Loucy (cell line): ENCODE measurements around the gene DRD3.

Source experiments
- H2AFZ ChIP-seq: fragments of 200-600 bp; sonication (generic); 2 replicates; pipeline ENCODE4 v1.6.0; 2016; ENCODE audit warnings: antibody characterized with exemption, mild to moderate bottlenecking, low read length, moderate library complexity
- H3F3A ChIP-seq: fragments of 200-600 bp; 2 replicates; pipeline ENCODE4 v1.6.0; 2016; ENCODE audit warnings: antibody characterized with exemption, low read depth, mild to moderate bottlenecking
- H3K27me3 ChIP-seq: fragments of 200-600 bp; sonication (generic); 2 replicates; pipeline ENCODE4 v1.6.1; 2014; ENCODE audit warnings: low read length, mild to moderate bottlenecking; ENCODE audit not compliant: insufficient read depth, poor library complexity, severe bottlenecking
- H3K36me3 ChIP-seq: fragments of 200-600 bp; sonication (generic); 2 replicates; pipeline ENCODE4 v1.6.1; 2016; ENCODE audit warnings: low read length; ENCODE audit not compliant: insufficient read depth
- H3K4me1 ChIP-seq: fragments of 200-600 bp; sonication (generic); 2 replicates; pipeline ENCODE4 v1.5.1; 2014; ENCODE audit warnings: low read length, mild to moderate bottlenecking; ENCODE audit not compliant: insufficient read depth, poor library complexity, severe bottlenecking
- H3K4me2 ChIP-seq: fragments of 200-600 bp; sonication (generic); 2 replicates; pipeline ENCODE4 v1.6.0; 2014; ENCODE audit warnings: antibody characterized with exemption, low read length, low read depth, mild to moderate bottlenecking; ENCODE audit not compliant: poor library complexity, severe bottlenecking
- H3K4me3 ChIP-seq: fragments of 200-600 bp; sonication (generic); 2 replicates; pipeline ENCODE4 v1.5.1; 2014; ENCODE audit warnings: low read length, mild to moderate bottlenecking, mixed read lengths; ENCODE audit not compliant: poor library complexity, severe bottlenecking
- H3K79me2 ChIP-seq: fragments of 200-600 bp; sonication (generic); 2 replicates; pipeline ENCODE4 v1.6.1; 2014; ENCODE audit warnings: low read length; ENCODE audit not compliant: insufficient read depth
- H3K9ac ChIP-seq: fragments of 200-600 bp; sonication (generic); 2 replicates; pipeline ENCODE4 v1.6.0; 2014; ENCODE audit warnings: mild to moderate bottlenecking, low read depth, low read length, moderate library complexity; ENCODE audit not compliant: poor library complexity, severe bottlenecking
- H3K9me2 ChIP-seq: fragments of 200-600 bp; sonication (generic); replicated peaks from 2 replicates; pipeline ENCODE4 v1.6.1; 2016; ENCODE audit warnings: low read depth, low read length, mixed read lengths
- H3K9me3 ChIP-seq: fragments of 200-600 bp; sonication (generic); 2 replicates; pipeline ENCODE4 v1.6.1; 2014; ENCODE audit warnings: mild to moderate bottlenecking, antibody characterized with exemption, low read length, low read depth; ENCODE audit not compliant: insufficient read depth
- H4K20me1 ChIP-seq: fragments of 200-600 bp; sonication (generic); 2 replicates; pipeline ENCODE4 v1.6.0; 2014; ENCODE audit warnings: antibody characterized with exemption, low read length, mild to moderate bottlenecking; ENCODE audit not compliant: insufficient read depth, poor library complexity, severe bottlenecking
- CTCF ChIP-seq: fragments of 200-600 bp; sonication (generic); conservative IDR thresholded peaks from 2 replicates; pipeline ENCODE4 v1.5.1; 2014; ENCODE audit warnings: mild to moderate bottlenecking, antibody characterized with exemption, low read length
- EZH2phosphoT487 ChIP-seq: fragments of 200-600 bp; IDR thresholded peaks from 2 replicates; pipeline ENCODE4 v1.6.1; 2018; ENCODE audit warnings: antibody characterized with exemption, mild to moderate bottlenecking, moderate library complexity, borderline replicate concordance

DRD3 gene

GRCh38 chr3:114112696-114113095 lies 66.2 kb downstream of the DRD3 start:
- Histone ChIP-seq H3K36me3 (no peaks in the 10 kb centered on the region), H2AFZ (no peak overlapping the region), H4K20me1 (no peaks in the 10 kb centered on the region), H3K4me2 (no peak overlapping the region), H3K79me2 (no peaks in the 10 kb centered on the region), H3K9ac (no peak overlapping the region), H3K9me2 (no peaks in the 10 kb centered on the region), H3K4me1 (no peaks in the 10 kb centered on the region), H3K9me3 (no peaks in the 10 kb centered on the region), H3K4me3 (no peak overlapping the region), H3K27me3 (no peaks in the 10 kb centered on the region), H3F3A (no peaks in the 10 kb centered on the region)
- no peak for TF ChIP-seq EZH2phosphoT487

DNA sequence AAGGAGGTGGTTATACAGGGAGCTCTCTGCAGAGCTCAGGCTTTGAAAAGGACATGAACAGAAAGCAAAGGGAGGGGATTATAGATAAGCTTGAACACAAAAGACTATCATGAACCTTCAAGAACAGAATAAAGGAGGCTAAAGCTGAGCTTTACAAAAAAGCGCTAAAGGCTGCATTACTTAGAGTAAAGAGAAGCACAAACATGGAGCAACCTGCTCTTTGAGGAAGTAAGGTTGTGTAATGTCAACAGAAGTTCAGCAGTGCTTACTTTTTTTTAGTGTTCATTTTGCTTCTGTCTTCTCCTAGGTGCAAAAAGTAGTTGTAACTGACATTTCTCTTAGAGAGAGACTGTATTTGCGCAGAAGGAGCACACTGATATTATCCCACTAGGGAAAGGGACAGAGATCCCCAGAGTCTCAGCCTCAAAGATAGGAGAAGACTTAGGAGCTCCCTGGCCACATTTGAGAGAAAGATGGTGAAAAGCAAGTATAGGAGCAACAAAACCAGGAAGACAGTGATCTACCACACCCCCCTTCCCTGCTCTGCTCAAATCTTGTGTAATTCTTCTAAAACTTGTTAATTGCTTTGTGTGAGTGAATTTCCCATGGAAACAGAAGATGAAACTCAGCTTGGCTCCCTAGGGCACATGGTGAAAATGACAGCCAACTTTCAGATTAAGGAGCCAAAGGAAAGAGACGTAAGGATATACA lies 67.6 kb downstream of the DRD3 start:
- H4K20me1 ChIP-seq, result no peaks in the 10 kb centered on the region
- H3K36me3 ChIP-seq, result no peaks in the 10 kb centered on the region
- H3K27me3 ChIP-seq, result no peaks in the 10 kb centered on the region
- TF ChIP-seq EZH2phosphoT487, result no peak
- no peak for TF ChIP-seq CTCF
- H3K9ac ChIP-seq, result no peak overlapping the region
- H3K4me3 ChIP-seq, result no peak overlapping the region
- no peak overlapping the region for H3K4me2 ChIP-seq
- H2AFZ ChIP-seq, result peak overlapping the region; percentile 73
- no peaks in the 10 kb centered on the region for H3K9me2 ChIP-seq
- no peaks in the 10 kb centered on the region for H3K4me1 ChIP-seq
- no peaks in the 10 kb centered on the region for H3K79me2 ChIP-seq
- no peaks in the 10 kb centered on the region for H3F3A ChIP-seq
- H3K9me3 ChIP-seq, result no peaks in the 10 kb centered on the region

DNA sequence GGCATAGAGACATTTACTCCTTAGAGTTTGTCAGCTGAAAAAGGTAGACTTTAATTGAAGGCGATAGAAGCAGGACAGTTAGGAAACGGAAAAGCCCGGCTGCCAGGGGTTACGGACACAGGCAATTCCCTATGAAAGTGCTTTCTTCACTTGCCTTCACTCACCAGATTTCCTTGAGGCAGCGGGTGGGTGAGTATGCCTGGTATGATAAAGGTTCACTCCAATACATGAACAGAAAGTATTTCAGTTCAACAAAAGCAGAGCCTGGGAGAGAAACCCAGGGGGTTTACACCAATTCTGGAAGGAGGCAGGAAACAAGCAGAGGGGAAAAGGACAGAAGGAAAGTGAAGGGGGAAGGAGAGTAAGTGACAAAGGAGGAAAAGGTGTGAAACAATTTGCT lies 68.4 kb downstream of the DRD3 start:
- Histone ChIP-seq H2AFZ (0 out of 2 replicates have a peak overlapping the region, but pooled peaks have one; percentile 22), H3F3A (no peaks in the 10 kb centered on the region), H3K9me2 (no peaks in the 10 kb centered on the region), H3K9me3 (no peaks in the 10 kb centered on the region), H3K9ac (no peak overlapping the region), H3K4me1 (no peaks in the 10 kb centered on the region), H3K79me2 (no peaks in the 10 kb centered on the region), H3K27me3 (no peaks in the 10 kb centered on the region), H4K20me1 (no peaks in the 10 kb centered on the region), H3K4me3 (no peak overlapping the region), H3K36me3 (no peaks in the 10 kb centered on the region), H3K4me2 (no peak overlapping the region)
- no peak for TF ChIP-seq CTCF
- no peak for TF ChIP-seq EZH2phosphoT487

DNA sequence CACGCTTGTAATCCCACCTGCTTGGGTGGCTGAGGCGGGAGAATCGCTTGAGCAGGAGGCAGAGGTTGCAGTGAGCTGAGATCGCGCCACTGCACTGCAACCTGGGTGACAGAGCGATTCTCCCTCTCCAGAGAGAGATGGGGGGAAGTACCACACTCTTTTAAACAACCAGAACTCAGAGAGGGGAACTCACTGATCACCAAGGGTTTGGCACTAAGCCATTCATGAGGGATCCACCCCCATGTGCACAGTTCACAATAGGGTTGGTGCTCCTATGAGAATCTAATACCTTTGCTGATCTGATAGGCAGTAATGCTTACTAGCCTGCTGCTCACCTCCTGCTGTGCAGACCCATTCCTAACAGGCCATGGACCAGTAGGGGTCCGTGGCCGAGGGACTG lies 70.7 kb downstream of the DRD3 start:
- H3K4me3 ChIP-seq, result no peak overlapping the region
- no peak overlapping the region for H3K9ac ChIP-seq
- H3K36me3 ChIP-seq, result no peaks in the 10 kb centered on the region
- H3K79me2 ChIP-seq, result no peaks in the 10 kb centered on the region
- no peak overlapping the region for H2AFZ ChIP-seq
- H3K4me1 ChIP-seq, result no peaks in the 10 kb centered on the region
- TF ChIP-seq EZH2phosphoT487, result no peak
- no peak for TF ChIP-seq CTCF
- H3K27me3 ChIP-seq, result no peaks in the 10 kb centered on the region
- no peaks in the 10 kb centered on the region for H3K9me3 ChIP-seq
- H4K20me1 ChIP-seq, result no peaks in the 10 kb centered on the region
- H3K9me2 ChIP-seq, result no peaks in the 10 kb centered on the region
- H3F3A ChIP-seq, result no peaks in the 10 kb centered on the region
- H3K4me2 ChIP-seq, result no peak overlapping the region
